Suppressor macrophage treated with lipopolysaccharide for 4 hours (primary cell): ENCODE data around the gene LIMD2.
A peak's percentile ranks its signal among the peaks of the same experiment; 100 is the strongest.

ENCODE experiments used
- DNase-seq: peaks from one replicate; pipeline ENCODE4 v3.0.0-alpha.2; 2020

The LIMD2 gene

DNA sequence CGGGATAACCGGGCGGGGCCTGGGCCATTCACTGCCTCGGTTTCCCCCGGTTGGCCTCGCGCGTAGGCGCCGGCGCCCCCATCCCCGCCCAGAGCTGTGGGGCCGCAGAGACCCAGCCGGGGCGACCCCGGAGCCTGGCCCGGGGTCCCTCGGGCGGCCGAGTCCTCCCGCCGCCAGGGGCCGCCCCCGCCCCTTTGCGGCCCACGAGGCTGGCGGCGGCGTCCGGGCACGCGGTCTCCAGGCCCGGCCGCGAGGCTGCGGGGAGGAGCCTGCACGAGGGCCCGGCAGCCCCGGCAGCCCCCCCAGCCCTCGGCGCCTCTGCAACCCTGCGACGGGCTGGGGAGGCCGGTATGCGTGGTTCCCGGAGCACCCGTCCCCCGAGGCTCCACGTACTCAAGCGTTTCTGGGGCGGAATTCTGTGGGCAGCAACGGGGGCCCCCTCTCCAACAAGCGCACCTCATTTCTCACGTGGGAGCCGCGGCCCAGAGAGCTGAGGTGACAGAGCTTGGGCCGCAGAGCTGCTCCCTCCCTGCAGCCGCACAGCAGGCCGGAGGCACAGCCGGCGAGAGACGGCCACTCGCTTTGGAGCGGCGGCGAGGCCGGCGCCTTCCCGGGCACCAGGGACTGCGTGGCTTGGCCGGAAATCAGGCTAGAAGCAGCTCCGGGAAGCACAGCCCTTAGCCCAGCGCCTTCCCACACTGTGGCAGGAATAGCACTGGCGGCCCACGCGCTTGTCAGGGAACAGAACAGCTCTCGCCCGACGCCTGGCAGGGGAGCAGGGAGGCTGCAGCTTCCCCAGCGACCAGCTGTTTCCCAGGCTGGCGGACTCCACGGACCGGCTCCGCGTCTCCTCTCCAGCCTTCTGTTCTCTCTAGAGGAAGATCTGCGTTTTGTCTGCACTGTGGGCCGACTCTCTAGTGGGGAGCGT is 867 bp upstream of the LIMD2 start:
- DNase-seq, result peak; percentile 60

DNA sequence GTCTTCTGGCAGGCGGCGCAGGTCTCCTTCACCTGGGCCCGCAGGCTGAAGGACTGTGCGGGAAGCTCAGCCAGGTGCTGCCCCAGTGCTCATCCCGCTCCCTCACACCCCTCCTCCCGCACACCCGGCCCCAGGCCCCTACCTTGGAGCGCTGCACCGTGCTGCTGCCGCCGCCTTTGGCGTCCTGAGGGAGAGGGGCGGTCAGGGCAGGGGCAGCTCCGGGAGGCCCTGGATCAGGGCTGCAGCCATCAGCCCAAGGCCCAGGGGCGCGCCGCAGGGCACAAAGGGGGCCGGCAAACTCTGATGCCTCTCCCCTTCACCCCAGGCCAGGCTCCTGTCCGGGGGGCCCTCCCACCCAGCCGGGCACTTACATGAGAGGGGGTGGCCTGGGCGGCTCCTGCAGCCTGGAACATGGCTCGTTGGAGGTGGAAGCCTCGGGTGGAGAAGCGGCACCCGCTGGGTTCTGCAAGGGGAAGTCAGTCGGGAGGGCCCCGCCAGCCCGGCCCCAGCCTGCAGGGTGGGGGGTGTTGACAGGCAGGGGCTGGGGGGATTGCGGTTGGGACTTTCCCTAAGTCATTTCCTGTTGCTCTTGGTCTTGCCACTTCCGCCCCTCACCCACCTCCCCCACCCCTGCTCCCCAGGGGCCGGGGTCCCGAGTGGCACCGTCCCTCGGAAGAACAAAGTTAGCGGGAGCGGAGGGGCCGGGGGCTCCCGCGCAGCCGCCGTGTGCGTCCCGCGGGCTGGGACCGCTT is 863 bp downstream of the LIMD2 start:
- DNase-seq, result peak; percentile 59

DNA sequence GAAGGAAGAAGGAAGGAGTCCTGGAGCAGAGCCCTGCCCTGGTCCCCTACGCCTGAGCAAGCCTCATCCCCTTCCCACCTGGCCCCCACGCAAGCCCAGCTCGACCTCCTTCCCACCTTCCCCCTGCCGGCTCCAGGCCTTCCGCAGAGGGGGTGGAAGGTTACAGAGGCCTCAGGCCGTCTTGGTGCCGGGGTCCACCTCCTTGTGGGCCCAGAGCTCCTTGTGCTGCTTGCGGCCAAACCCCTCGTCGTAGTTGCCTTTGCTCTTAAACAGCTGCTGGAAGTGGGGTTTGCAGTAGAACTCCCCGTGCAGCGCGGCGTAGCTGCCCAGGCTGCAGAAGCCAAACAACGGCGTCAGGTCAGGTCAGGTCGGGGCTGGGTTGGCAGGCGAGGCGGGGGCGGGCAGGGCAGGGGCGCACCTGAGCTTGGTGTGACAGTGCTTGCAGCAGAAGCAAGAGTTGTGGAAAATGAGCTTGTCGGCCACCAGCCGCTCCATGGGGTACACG is 1.5 kb downstream of the LIMD2 start:
- DNase-seq, result peak; percentile 8

DNA sequence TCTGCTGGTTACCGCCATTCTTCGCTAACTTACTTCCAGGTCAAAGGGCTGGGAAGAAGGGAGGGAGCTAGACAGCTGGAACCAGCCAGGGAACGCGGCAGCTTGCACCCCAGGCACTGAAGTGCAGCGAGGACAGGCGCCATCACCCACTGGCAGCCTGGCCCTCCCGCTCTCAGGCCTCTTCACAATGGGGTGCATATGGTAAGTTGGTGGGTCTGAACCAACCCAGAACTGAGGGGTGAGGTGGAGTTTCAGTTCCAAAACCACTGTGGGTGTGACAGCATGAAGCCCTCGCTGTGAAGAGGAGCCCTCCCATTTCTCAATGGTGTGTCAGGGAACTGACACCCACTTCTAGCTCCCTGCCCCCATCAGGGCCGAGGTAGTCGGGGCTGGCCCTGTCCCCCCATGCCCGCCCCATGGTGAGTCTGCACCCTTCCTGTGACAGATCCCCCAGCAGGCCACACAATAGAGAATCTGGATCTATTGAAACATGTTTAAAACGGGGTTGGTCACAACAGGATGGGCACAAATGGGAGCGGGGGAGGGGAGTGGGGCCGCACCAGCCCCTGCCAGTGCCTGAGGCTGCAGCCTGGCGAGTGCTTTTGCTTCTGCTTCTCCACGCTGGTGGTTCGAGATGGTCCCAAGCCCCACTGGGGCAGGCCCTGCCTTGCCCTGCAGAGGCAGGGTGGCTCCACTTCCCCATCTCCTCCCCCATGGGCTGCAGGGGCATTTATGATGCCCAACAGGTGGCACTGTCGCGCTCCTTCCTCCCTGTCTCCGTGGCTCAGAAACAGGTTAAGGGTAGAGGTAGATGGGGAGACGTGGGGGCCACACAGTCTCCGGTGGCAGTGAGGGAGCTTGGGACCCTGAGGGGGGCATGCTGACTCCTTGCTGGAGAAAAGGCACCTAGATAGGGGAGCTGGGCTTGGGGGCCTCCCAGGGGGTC is 2.3 kb downstream of the LIMD2 start:
- DNase-seq, result peak; percentile 77

DNA sequence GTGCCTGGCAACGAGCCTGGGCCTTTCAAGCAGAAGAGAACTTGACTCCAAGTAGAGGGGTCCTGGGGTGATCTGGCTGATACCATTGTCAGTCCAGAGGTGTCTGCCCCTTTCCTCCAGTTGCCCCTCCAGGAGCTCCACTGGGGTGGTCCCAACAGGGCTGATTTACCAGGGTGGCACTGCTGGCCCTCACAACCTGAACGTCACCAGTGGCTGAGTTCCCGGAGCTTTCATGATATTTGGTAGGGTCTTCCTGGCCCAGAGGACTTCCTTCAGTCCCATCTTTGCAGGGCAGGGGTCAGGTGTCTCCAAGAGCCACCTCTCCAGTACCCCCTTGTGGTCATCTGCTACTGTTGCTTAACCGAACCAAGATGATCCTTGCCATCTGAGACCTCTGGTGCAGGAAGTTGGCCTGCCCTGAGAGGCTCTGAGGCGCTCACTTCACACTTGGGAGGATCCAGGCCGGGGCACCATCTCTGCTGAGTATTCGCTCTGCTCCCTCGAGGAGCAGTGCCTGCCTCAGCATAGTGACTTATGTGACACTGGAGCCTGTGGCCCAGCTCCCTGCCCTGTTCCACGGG is 3.5 kb downstream of the LIMD2 start:
- peak; percentile 42 for DNase-seq

DNA sequence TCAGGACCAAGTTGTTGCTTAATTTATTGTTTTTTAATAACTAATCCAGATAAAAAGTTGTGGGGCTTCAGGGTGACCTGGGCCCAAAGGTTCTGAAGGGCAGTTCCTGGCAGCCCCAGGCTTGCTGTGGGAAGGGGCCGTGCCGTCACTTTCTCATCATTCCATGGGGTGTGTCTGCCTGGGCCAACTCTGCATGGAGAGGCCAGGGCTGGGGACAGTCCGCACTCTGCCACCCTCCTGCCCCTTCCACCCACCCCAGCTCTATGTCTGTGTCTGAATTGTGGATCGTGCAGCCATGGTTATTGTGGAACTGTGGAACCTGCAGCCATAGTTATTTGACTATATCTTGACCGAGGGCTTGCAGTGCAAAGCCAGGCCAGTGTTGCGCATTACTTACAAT is 4.0 kb downstream of the LIMD2 start:
- DNase-seq, result no peak

DNA sequence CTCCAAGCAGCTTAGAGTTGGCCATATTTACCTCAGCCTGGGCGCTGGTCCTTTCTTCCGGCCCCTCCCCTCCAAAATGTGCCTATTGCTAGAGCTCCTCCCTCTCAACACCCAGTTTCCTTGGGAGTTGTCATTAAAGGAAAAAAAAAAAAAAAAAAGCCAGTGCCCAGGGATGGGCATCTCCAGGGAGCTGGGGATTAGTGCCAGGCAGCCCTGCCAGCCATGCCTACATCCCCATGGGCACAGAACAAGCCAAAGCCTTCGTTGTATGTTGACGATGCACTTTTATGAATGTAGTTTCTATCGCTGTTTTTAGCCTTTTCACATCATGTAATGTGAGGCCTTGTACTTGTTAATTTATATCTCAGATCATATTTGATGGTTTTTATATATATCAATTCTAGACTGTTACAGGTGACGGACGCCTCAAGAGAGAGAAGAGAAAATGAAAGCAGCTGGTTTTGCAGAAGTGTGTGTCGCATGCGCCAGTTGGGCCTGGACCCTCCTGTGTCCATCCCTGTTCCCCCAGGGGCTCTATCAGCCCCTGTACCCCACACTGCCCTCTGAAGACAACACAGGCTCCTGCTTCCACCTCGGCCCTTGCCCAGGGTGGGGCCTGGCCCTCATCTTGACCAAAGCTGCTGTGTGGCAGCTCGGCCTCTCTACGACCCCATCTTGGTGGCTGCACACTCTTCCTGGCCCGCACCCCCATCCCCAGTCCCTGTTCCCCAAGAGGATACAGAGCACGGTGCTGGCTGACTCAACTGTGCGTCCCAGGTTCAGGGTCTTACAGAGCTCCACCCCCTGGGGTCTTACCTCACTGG is 4.8 kb downstream of the LIMD2 start:
- DNase-seq, result peak; percentile 13

DNA sequence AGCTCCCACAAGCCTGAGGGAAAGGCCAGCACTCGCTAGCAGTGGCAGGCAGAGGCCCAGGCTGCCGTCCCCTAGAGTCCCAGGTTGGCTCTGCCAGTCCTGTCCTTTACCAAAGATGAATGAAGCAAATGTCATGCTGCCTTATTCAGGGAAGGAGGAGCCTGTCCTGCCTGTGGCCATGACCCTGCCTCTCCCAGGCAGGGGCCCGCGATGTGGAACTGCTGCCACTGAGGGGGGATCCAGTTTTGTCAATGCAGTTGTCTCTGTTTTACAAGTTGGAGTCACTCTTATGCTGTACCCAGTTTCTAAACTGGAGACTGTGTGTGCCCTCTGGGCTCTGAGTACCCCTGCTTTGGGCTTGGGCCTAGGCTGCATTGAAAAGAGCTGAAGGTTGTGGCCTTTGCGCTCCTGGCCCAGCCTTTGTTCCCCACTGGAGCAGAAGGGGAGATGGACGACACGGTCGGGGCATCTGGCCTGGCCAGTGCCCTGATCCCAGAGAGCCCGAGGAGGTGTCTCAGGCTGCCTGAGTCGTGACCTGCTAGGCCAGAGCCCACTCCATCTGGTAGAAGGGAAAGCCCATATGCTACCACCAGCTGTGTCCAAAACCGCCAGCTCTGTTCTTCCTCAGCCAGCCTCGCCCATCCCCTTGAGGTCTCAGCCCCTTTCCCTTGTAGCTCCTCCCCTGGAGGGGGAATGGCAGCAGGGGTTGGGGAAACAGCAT is 5.5 kb downstream of the LIMD2 start:
- DNase-seq, result no peak

DNA sequence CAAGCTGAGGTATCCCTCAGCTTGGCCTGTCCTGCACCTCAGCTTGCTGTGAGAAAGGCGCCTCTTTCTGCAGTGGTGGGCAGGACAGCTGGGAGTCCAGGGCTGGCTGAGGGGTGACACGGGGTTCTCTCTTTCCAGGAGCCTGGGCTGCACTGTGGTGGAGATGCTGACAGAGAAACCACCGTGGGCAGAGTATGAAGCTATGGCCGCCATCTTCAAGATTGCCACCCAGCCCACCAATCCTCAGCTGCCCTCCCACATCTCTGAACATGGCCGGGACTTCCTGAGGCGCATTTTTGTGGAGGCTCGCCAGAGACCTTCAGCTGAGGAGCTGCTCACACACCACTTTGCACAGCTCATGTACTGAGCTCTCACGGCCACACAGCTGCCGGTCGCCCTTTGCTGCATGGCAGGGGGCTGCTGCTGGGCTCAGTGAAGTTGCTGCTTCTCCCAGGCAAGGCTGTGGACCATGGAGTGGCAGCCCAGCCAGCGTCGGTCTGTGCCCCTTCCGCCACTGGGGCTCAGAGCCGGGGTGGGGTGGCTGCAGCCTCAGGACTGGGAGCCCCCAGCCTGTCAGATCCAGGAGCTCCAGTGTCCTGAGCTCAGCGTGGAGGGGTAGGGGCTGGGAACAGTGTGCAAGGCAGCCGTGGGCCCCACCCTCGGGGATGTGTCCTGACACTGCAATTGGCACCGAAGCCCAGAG is 6.4 kb downstream of the LIMD2 start:
- no peak for DNase-seq

DNA sequence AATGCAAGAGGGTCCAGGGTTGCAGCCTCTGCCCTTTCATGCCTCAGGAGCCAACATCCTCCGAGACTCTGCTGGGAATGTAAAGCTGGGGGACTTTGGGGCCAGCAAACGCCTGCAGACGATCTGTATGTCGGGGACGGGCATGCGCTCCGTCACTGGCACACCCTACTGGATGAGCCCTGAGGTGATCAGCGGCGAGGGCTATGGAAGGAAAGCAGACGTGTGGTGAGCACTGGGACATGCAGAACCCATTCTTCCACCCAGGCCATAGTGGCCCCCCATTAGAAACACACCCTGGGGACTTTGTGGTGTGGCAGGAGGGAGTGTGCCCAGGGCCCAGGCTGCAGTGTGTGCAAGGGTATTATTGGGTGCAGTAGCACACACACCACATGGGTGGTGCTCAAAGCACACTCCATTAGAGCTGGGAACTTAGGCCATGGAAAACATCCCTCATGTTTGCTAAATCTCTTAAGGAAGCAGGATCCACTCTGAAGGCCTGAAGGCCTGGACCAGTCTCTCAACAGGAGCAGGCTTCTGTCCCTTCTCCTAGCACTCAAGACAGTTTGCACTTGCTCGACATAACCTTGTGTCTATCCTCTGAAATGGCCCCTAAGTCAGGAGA is 7.6 kb downstream of the LIMD2 start:
- DNase-seq, result no peak

DNA sequence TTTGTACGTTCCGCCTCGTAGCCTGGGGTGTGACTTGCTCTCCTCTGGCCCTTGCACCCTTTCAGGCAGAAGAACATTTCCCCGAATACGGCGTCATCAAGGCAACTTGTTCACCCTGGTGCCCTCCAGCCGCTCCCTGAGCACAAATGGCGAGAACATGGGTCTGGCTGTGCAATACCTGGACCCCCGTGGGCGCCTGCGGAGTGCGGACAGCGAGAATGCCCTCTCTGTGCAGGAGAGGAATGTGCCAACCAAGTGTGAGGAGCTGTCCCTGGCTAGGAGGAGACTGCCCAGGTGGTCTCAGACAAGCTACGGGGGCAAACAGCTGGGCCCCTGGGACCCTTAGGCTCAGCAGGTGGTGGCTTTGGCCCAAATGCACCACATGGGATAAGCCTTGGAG is 10.4 kb downstream of the LIMD2 start:
- no peak for DNase-seq

DNA sequence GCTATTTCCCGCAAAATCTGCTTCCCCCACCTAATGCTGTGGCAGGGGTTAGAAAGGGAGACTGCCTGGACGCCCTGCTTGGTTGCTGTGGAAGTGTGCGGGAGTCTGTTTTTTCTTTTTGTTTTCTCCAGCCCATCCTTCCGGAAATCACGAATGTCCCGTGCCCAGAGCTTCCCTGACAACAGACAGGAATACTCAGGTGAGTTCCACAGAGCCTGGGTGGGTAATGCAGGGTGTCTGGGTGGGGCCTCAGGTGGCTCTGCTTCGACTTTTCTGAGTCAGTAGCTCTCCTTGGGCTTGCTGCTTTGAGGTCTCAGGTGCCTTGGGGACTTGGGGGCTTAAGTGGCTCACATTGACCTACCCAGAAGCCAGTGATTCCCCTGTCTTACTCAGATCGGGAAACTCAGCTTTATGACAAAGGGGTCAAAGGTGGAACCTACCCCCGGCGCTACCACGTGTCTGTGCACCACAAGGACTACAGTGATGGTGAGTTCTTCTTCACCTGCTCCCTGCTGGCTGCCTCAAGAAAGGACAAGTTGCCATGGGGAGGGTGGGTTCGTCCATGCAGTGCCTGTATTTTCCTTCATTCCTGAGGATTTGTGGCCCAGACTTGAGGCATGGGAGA is 11.4 kb downstream of the LIMD2 start:
- no peak for DNase-seq

DNA sequence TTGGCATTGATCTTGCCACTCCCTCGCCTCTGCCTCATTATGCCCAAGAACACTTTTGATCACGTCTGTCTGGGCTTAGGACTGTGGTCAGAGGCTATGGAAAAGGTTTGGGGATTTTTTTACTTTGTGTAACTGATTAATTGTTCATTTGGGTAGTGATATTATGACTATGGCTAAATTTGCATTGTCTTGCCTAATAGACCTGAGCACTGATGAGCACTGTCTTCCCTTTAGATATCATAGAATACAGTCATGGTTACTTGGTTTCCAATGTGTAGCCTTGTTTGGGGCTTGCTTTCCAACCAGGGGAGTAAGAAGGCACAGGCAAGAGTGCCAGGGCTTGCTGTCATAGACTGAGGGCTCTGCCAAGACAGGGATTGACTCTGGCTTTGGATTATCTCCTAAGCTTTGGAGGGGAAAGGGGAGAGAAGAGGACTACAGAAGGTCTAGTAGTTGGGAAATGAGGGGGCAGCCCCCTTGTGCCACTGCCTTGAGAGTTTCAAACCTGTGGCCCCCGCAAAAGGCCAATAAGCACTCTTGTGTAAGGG is 13.7 kb downstream of the LIMD2 start:
- DNase-seq, result no peak

DNA sequence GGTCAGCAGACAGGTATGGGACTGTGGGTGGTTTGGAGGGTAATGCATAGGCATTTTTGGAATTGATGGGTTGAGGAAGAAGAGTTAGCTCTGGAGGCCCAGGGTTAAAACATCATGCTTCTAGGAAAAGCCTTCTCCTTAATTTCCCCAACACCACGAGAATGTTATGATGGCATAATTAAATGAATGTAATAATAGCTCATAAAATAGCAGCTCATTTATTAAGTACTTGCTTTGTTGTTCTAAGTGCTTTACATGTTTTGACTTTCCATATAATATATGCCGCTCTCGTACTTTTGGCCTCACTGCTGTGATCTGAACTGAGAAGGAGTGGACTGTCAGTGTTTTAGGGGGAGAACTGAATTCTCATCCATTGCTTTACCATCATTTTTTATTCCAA is 14.3 kb downstream of the LIMD2 start:
- DNase-seq, result no peak

DNA sequence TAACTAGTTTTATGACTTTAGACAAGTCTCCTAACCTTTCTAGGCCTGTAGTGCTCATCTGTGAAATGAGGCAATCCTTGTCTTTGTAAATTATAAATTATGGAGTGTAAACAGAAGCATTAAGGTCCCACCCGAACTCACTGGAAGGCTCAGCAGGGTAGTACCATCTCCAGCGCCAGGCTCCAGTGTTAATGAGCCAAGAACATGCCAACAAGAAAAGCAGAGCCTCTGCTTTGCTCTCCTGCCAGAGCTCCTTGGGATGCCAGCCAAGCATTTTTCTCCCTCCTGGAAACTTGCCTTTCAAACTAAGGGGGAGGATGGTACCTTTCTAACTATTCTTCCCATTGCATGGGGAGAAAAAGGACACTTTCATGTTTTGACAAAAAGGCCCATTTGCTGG is 14.9 kb downstream of the LIMD2 start:
- DNase-seq, result no peak

DNA sequence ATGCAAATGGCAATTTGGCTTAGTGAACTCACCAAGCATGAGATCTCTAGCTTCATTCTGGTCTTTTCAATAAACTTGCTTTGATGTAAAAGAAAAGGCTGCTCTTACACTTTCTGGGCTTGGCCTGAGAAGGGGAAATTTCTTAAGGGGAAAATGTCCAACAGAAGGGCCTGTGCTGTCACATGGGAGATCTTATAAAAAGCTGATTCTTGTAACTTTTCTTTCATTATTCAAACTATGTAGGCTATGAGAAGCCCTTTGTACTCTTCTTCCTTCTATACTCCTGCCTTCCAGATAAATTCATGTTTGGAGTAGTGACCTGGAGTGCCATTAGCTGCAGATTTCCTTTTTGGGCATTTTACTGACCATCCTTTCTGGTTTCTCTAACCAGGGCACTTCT is 16.9 kb downstream of the LIMD2 start:
- no peak for DNase-seq

DNA sequence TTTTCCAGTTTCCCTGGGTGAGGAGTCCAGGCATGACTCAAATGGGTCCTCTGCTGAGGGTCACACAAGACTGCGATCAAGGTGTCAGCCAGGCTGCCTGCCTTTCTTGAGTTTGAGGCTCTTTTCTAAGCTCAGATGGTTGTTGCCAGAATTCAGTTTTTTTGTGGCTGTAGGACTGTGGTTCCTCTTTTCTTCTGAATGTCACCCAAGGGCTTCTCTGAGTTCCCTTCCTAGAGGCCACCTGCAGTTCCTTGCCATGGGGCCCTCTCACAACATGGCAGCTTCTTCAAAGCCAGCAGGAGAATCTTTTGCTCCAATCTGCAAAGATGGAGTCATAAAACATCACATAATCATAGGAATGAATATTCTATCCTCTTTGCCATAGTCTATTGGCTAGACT is 17.5 kb downstream of the LIMD2 start:
- DNase-seq, result no peak

DNA sequence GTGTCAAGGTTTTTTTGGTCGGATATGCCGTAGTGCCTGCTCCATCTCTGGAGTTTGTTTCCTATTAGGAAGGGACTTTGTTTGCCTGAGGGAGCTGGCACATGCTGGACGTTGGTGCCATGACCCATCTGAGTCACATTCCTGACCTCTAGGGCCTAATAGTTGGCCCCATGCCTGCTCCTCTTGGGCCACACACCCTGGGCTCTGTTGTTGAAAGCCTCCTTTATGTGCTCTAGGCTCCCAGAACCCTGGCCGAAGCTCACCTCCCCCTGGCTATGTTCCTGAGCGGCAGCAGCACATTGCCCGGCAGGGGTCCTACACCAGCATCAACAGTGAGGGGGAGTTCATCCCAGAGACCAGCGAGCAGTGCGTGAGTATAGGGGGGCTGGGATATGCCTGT is 18.4 kb downstream of the LIMD2 start:
- no peak for DNase-seq

DNA sequence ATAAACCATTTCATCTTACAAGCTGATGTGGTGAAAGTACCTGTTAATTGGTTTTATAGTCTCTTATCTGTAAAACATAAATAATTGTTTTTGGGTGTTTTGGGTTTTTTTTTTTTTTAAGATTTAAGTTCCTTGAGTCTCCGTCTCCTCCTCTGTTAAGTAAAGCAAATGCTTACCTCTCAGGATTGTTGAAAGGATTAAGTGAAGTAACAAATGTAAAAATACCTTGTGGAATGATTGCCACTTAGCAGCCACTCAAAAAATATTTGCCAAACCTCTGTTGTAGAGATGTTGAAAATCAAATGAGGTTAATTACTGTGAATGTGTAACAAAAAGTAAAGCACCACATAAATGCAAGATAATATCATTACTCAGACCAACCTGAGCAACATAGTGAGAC is 19.2 kb downstream of the LIMD2 start:
- DNase-seq, result no peak
